IPS DF 19.7 (cell line): ENCODE data around the gene ZNF789.

Experiments used
- DNase-seq: peaks from one replicate; pipeline ENCODE4 v3.0.0-alpha.2; 2013; ENCODE audit warnings: low read depth, low spot score

Gene ZNF789

DNA sequence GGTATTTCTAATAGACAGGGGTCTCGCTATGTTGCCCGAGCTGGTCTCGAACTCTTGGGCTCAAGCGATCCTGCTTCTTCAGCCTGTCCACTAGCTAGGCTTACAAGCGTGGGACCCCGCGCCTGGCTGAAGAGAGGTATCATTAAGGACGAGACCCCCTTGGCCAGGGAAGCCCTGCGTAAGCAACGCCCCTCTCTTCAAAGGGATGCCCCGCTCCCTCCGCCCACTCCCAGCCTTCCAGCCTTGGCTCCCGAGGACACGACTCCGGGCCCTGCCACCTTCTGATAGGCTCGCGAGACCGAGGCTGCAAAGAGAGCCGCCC lies 31.6 kb downstream of the ZNF789 start:
- DNase-seq: peak; percentile 84

DNA sequence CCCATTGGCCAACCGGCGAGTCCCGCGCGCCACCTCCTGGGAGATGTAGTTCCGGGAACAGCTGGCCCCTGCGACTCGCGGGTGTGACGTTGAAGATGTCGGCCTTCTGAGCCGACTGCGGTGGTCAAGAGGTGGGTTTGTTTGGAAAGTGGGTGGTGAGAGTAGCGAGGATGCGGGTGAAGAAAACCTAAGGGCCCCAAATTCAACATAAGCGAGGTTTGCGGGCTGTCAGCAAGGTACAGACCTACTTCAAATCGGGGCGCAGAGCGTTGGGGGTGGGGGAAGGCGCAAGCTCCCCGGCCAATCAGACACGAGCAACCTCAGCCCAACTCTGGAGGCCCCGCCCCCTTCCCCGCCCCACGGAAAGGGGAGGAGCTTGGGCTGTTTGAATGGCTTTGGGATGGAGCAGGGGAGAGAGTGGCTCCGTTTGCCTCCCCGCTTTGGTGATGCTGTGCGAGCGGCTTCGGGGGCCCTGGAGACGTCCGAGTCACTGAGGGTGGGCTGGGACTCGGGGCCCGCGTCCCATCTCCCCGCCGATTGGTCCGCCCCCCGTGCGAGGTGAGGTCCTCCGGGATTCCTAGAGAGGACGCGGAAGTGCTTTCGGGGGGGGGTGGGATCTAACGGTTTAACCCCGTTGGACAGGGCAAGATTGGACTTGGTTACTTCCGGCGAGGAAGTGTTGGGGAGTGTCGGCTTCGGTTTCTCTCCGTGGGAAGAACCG lies 32.1 kb downstream of the ZNF789 start, which contains the start of gene ZKSCAN5:
ZKSCAN5 (plus strand) TSS at position 60 of the 721 bp plus-strand sequence. CDS start 1,383 bp downstream, outside the sequence.
- peak; percentile 68 for DNase-seq

DNA sequence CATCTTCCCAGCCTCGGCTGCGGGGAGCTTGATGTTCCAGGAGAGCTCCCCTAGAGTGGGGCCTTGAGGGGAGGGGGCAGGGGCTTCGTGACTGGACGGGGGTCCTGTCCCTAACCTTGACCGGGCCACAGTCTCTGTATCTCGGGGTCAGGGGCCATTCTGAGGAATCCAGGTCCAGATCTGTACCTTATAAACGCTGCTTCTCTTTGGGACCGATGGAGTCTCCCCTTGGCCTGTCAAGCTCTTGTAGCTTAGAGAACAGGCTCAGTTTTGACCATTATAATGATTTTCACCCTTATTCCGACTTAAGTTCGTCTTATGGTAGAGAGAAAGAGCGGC lies 32.6 kb downstream of the ZNF789 start:
- DNase-seq: no peak

DNA sequence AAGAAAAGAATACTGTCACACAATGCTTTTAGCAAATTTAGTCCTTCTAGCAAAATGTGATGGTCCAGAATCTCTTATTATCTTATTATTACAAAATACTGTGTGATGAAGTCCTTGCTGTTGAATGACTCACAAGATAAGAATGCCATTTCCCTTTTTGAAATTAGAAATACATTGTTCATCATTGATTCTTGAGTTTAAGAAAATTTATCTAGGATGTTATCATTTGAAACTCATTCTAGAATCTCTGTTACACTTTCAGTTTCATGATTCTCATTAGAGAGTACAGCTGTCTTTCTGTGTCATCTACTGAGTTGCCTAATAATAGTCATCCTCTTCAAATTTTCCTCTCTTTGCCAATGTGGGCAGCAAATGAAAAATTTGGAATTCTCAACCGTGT lies 41.4 kb downstream of the ZNF789 start:
- DNase-seq: no peak

DNA sequence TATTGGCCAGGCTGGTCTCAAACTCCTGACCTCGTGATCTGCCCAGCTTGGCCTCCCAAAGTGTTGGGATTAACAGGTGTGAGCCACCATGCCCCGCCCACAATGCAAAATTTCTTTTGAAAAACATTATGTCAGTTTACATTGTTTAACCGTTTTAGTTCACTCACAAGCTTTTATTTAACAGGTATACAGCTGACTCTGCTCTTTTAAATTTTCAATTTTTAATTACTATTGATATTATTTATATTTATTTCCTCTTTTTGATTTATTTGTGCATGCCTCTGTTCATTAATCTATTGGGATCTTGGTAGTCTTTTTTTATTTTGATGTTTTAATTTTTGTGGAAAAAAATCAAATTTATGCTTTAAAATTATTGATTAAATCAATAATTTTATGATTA lies 48.7 kb downstream of the ZNF789 start:
- DNase-seq: no peak

DNA sequence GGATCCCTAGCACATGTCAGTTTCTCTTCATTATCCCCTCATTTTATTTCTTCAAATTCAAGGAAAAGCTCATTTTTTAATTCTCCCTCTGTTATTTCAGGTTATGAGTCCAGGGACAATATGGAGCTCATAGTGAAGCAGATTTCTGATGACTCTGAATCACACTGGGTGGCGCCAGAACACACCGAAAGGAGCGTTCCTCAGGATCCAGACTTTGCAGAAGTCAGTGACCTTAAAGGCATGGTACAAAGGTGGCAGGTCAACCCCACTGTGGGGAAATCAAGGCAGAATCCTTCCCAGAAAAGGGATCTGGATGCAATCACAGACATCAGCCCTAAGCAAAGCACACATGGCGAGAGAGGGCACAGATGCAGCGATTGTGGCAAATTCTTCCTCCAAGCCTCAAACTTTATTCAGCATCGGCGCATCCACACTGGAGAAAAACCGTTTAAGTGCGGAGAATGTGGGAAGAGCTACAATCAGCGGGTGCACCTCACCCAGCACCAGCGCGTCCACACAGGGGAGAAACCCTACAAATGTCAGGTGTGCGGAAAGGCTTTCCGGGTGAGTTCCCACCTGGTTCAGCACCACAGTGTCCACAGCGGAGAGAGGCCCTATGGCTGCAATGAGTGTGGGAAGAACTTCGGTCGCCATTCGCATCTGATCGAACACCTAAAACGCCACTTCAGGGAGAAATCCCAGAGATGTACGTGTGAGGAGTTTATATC lies 53.2 kb downstream of the ZNF789 start:
- no peak for DNase-seq

DNA sequence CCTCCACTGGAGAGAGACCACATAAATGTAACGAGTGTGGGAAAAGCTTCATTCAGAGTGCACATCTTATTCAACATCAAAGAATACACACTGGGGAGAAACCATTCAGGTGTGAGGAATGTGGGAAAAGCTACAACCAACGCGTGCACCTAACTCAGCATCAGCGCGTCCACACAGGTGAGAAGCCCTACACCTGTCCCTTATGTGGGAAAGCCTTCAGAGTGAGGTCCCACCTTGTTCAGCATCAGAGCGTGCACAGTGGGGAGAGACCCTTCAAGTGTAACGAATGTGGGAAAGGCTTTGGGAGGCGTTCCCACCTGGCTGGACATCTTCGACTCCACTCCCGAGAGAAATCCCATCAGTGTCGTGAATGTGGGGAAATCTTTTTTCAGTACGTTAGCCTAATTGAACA lies 58.7 kb downstream of the ZNF789 start:
- DNase-seq: no peak

DNA sequence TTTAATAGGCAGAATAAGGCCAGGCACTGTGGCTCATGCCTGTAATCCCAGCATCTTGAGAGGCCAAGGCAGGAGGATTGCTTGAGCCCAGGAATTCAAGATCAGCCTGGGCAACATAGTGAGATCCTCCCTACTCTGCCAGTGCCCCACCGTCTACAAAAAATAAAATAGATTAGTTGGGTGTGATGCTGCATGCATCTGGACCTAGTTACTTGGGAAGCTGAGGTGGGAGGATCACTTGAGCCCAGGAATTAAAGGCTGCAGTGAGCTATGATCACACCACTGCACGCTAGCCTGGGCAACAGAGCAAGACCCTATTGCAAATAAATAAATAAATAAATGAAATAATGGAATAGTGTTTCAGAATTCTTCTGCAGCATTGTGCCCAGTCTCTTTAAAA lies 63.0 kb downstream of the ZNF789 start:
- no peak for DNase-seq
